HCT116 (cell line): ENCODE results near the gene USF2.

Experiments used
- CBX3 ChIP-seq: IDR thresholded peaks from 2 replicates; pipeline ENCODE4 v1.6.1; 2012; ENCODE audit warnings: low read depth
- CEBPB ChIP-seq: IDR thresholded peaks from 2 replicates; pipeline ENCODE4 v1.6.1; 2012; ENCODE audit warnings: low read depth
- FOSL1 ChIP-seq: IDR thresholded peaks from 2 replicates; pipeline ENCODE4 v1.6.1; 2012; ENCODE audit warnings: low read depth
- POLR2A ChIP-seq: IDR thresholded peaks from 2 replicates; pipeline ENCODE4 v1.7.0; 2011; ENCODE audit warnings: borderline replicate concordance; ENCODE audit not compliant: insufficient read depth, insufficient read length; ENCODE audit errors: extremely low read depth
- POLR2AphosphoS5 ChIP-seq: IDR thresholded peaks from 2 replicates; pipeline ENCODE4 v1.6.1; 2011; ENCODE audit warnings: mild to moderate bottlenecking, low read depth, low read length, moderate library complexity
- RAD21 ChIP-seq: IDR thresholded peaks from 2 replicates; pipeline ENCODE4 v1.6.1; 2012; ENCODE audit warnings: low read depth, mild to moderate bottlenecking
- TCF7L2 ChIP-seq: IDR thresholded peaks from 2 replicates; pipeline ENCODE4 v1.7.0; 2011; ENCODE audit warnings: borderline replicate concordance, inconsistent platforms; ENCODE audit not compliant: insufficient read depth, insufficient read length; ENCODE audit errors: extremely low read depth
- YY1 ChIP-seq: IDR thresholded peaks from 2 replicates; pipeline ENCODE4 v1.6.1; 2011; ENCODE audit warnings: low read length, low read depth, moderate library complexity, mild to moderate bottlenecking; ENCODE audit not compliant: insufficient replicate concordance; ENCODE audit errors: extremely low read depth
- ZFX ChIP-seq: fragments of 450-650 bp; IDR thresholded peaks from 2 replicates; pipeline ENCODE4 v1.6.1; 2017
- ZNF274 ChIP-seq: fragments of 200-500 bp; sonication (Bioruptor generic); IDR thresholded peaks from 2 replicates; pipeline ENCODE4 v1.6.1; 2014; ENCODE audit warnings: mild to moderate bottlenecking, low read depth, low read length, inconsistent platforms
- TF ChIP-seq, protein P1 (sequence below), 3 experiments: fragments of 200-600 bp in 1 of 3; sonication (generic) in 1 of 3; IDR thresholded peaks in 2 of 3; conservative IDR thresholded peaks in 1 of 3; 2 replicates each; pipeline ENCODE4 v1.5.1; 2012 to 2017; ENCODE audit warnings: low read depth in 2 of 3, low read length in 2 of 3, antibody characterized with exemption in 1 of 3, borderline replicate concordance in 1 of 3, control low read depth in 1 of 3, mild to moderate bottlenecking in 1 of 3, mixed read lengths in 1 of 3, mixed run types in 1 of 3, moderate library complexity in 1 of 3; ENCODE audit not compliant: insufficient read depth in 1 of 3
- TF ChIP-seq, protein P2 (sequence below): IDR thresholded peaks from 2 replicates; pipeline ENCODE4 v1.6.1; 2011; ENCODE audit warnings: mild to moderate bottlenecking, low read length, moderate library complexity; ENCODE audit not compliant: insufficient replicate concordance; ENCODE audit errors: extremely low read depth
- TF ChIP-seq, protein P3 (sequence below): IDR thresholded peaks from 2 replicates; pipeline ENCODE4 v1.6.1; 2012; ENCODE audit warnings: low read depth

DNA sequence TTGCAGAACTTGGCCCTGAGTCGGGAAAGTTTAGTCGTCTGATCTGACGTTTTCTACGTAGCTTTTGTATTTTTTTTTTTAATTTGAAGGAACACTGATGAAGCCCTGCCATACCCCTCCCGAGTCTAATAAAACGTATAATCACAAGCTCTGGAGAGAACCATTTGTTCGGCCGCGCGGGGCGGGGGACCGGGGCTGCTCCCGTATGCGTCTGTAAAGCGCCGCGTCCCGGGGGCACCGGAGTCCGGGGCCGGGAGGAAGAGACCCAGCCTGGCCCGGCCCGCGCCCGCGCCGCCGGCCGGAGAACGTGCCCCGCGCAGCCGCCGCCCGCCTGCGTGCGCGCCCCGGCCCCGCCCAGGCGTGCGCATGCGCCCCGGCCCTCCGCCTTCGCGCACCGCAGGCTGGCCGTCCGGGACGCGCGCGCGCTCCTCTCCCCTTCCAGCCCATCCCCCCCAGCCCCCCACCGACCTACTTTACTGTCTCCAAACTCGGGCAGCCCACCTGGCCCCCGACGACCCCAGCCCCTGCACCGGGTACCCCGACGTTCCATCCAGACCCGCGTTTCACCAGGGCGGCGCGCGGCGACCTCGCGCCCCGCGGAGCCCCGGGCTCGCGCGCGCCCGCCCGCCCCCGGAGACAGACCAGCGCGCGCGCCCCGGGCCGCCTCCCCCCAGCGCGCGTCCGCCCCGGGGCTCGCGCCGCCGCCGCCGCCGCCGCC is 785 bp upstream of the USF2 start:
- TF ChIP-seq YY1 (no peak), POLR2AphosphoS5 (peak; percentile 82), ZNF274 (no peak), POLR2A (peak; percentile 33), FOSL1 (no peak), CBX3 (no peak), RAD21 (no peak), CEBPB (no peak), ZFX (no peak), TCF7L2 (no peak)
- TF ChIP-seq, protein P1, sequence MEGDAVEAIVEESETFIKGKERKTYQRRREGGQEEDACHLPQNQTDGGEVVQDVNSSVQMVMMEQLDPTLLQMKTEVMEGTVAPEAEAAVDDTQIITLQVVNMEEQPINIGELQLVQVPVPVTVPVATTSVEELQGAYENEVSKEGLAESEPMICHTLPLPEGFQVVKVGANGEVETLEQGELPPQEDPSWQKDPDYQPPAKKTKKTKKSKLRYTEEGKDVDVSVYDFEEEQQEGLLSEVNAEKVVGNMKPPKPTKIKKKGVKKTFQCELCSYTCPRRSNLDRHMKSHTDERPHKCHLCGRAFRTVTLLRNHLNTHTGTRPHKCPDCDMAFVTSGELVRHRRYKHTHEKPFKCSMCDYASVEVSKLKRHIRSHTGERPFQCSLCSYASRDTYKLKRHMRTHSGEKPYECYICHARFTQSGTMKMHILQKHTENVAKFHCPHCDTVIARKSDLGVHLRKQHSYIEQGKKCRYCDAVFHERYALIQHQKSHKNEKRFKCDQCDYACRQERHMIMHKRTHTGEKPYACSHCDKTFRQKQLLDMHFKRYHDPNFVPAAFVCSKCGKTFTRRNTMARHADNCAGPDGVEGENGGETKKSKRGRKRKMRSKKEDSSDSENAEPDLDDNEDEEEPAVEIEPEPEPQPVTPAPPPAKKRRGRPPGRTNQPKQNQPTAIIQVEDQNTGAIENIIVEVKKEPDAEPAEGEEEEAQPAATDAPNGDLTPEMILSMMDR (IDR thresholded peaks at IDR 0.05 in 2 of 3, conservative IDR thresholded peaks at IDR 0.05 in 1 of 3; ENCODE audit: borderline replicate concordance in 1 of 3, insufficient read depth in 1 of 3, low read depth in 2 of 3, low read length in 2 of 3), result no peak
- TF ChIP-seq, protein P2, sequence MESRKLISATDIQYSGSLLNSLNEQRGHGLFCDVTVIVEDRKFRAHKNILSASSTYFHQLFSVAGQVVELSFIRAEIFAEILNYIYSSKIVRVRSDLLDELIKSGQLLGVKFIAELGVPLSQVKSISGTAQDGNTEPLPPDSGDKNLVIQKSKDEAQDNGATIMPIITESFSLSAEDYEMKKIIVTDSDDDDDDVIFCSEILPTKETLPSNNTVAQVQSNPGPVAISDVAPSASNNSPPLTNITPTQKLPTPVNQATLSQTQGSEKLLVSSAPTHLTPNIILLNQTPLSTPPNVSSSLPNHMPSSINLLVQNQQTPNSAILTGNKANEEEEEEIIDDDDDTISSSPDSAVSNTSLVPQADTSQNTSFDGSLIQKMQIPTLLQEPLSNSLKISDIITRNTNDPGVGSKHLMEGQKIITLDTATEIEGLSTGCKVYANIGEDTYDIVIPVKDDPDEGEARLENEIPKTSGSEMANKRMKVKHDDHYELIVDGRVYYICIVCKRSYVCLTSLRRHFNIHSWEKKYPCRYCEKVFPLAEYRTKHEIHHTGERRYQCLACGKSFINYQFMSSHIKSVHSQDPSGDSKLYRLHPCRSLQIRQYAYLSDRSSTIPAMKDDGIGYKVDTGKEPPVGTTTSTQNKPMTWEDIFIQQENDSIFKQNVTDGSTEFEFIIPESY, result no peak
- TF ChIP-seq, protein P3, sequence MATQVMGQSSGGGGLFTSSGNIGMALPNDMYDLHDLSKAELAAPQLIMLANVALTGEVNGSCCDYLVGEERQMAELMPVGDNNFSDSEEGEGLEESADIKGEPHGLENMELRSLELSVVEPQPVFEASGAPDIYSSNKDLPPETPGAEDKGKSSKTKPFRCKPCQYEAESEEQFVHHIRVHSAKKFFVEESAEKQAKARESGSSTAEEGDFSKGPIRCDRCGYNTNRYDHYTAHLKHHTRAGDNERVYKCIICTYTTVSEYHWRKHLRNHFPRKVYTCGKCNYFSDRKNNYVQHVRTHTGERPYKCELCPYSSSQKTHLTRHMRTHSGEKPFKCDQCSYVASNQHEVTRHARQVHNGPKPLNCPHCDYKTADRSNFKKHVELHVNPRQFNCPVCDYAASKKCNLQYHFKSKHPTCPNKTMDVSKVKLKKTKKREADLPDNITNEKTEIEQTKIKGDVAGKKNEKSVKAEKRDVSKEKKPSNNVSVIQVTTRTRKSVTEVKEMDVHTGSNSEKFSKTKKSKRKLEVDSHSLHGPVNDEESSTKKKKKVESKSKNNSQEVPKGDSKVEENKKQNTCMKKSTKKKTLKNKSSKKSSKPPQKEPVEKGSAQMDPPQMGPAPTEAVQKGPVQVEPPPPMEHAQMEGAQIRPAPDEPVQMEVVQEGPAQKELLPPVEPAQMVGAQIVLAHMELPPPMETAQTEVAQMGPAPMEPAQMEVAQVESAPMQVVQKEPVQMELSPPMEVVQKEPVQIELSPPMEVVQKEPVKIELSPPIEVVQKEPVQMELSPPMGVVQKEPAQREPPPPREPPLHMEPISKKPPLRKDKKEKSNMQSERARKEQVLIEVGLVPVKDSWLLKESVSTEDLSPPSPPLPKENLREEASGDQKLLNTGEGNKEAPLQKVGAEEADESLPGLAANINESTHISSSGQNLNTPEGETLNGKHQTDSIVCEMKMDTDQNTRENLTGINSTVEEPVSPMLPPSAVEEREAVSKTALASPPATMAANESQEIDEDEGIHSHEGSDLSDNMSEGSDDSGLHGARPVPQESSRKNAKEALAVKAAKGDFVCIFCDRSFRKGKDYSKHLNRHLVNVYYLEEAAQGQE, result no peak
